DMS 273 (cell line): ENCODE measurements around the gene DYNC2H1.
"Not testable (repeated sequence)": the region's sequence is repeated elsewhere in the genome, so short reads cannot be mapped to it uniquely, and the experiment has no call there.

Source experiments
- DNase-seq: peaks from one replicate; lab custom pipeline; 2025; ENCODE audit not compliant: unreplicated experiment; lab: John Stamatoyannopoulos, UW

Gene DYNC2H1

GRCh38 chr11:103367650-103368049 is 258.4 kb downstream of the DYNC2H1 start:
- no peak for DNase-seq

- no peak for DNase-seq
Measured at GRCh38 chr11:103368145-103368544, 258.9 kb downstream of the DYNC2H1 start.

GRCh38 chr11:103370076-103370475 is 260.9 kb downstream of the DYNC2H1 start:
- DNase-seq, result no peak

GRCh38 chr11:103372906-103373305 is 263.7 kb downstream of the DYNC2H1 start:
- no peak for DNase-seq

GRCh38 chr11:103374227-103374626 is 265.0 kb downstream of the DYNC2H1 start:
- DNase-seq, result not testable (repeated sequence)

- DNase-seq, result no peak
Measured at GRCh38 chr11:103378931-103379330, 269.7 kb downstream of the DYNC2H1 start.

GRCh38 chr11:103380031-103380430 is 270.8 kb downstream of the DYNC2H1 start:
- no peak for DNase-seq

GRCh38 chr11:103384652-103385051 is 275.4 kb downstream of the DYNC2H1 start:
- no peak for DNase-seq

GRCh38 chr11:103395612-103396011 is 286.4 kb downstream of the DYNC2H1 start:
- no peak for DNase-seq

- no peak for DNase-seq
Measured at GRCh38 chr11:103396237-103396636, 287.0 kb downstream of the DYNC2H1 start.

GRCh38 chr11:103397369-103397768 is 288.1 kb downstream of the DYNC2H1 start:
- no peak for DNase-seq

GRCh38 chr11:103398829-103399228 is 289.6 kb downstream of the DYNC2H1 start:
- no peak for DNase-seq

- DNase-seq, result no peak
Measured at GRCh38 chr11:103406357-103406756, 297.1 kb downstream of the DYNC2H1 start.

- DNase-seq, result no peak
Measured at GRCh38 chr11:103407641-103408040, 298.4 kb downstream of the DYNC2H1 start.

- DNase-seq, result no peak
Measured at GRCh38 chr11:103413266-103413888, 304.2 kb downstream of the DYNC2H1 start.

- DNase-seq, result no peak
Measured at GRCh38 chr11:103418014-103418413, 308.8 kb downstream of the DYNC2H1 start.

GRCh38 chr11:103420593-103420992 is 311.4 kb downstream of the DYNC2H1 start:
- no peak for DNase-seq

- no peak for DNase-seq
Measured at GRCh38 chr11:103433386-103434072, 324.3 kb downstream of the DYNC2H1 start.

- DNase-seq, result no peak
Measured at GRCh38 chr11:103434073-103434411, 324.8 kb downstream of the DYNC2H1 start.

GRCh38 chr11:103436131-103436770 is 327.0 kb downstream of the DYNC2H1 start:
- DNase-seq, result no peak

- no peak for DNase-seq
Measured at GRCh38 chr11:103441021-103441420, 331.8 kb downstream of the DYNC2H1 start.

GRCh38 chr11:103448966-103449365 is 339.7 kb downstream of the DYNC2H1 start:
- DNase-seq, result no peak
